Parathyroid adenoma (tissue), 2 donors: ENCODE measurements around the gene NPB.

Experiments
- H2AFZ ChIP-seq: fragments of 300-600 bp; sonication (generic); one replicate; pipeline ENCODE4 v1.7.0; 2017; ENCODE audit warnings: antibody characterized with exemption, mild to moderate bottlenecking
- H3K27ac ChIP-seq: fragments of 300-600 bp; sonication (generic); one replicate; pipeline ENCODE4 v1.7.0; 2017
- H3K27me3 ChIP-seq: fragments of 300-600 bp; sonication (generic); one replicate; pipeline ENCODE4 v1.7.0; 2017; ENCODE audit warnings: low read length; ENCODE audit not compliant: control insufficient read depth, insufficient read depth
- H3K36me3 ChIP-seq: fragments of 300-600 bp; sonication (generic); one replicate; pipeline ENCODE4 v1.7.0; 2017; ENCODE audit warnings: low read length; ENCODE audit not compliant: control insufficient read depth, insufficient read depth
- H3K4me1 ChIP-seq: fragments of 300-600 bp; sonication (generic); one replicate; pipeline ENCODE4 v1.7.0; 2017; ENCODE audit warnings: control low read depth
- H3K4me2 ChIP-seq: fragments of 300-600 bp; sonication (generic); one replicate; pipeline ENCODE4 v1.7.0; 2017; ENCODE audit warnings: low read length
- H3K4me3 ChIP-seq: fragments of 300-600 bp; sonication (generic); one replicate; pipeline ENCODE4 v1.7.0; 2017; ENCODE audit warnings: low read depth, low read length
- H3K79me2 ChIP-seq: fragments of 300-600 bp; sonication (generic); one replicate; pipeline ENCODE4 v1.7.0; 2017; ENCODE audit warnings: control low read depth
- H3K9ac ChIP-seq: fragments of 300-600 bp; sonication (generic); one replicate; pipeline ENCODE4 v1.7.0; 2017; ENCODE audit warnings: mild to moderate bottlenecking
- H3K9me3 ChIP-seq: fragments of 300-600 bp; sonication (generic); one replicate; pipeline ENCODE4 v1.7.0; 2017; ENCODE audit warnings: low read length; ENCODE audit not compliant: control insufficient read depth
- TF ChIP-seq, protein P1 (sequence below): fragments of 300-600 bp; sonication (generic); IDR thresholded peaks from one replicate; pipeline ENCODE4 v1.7.0; 2017; ENCODE audit warnings: antibody characterized with exemption, mild to moderate bottlenecking
- donor health status: primary hyperparathyroidism.

NPB gene

DNA sequence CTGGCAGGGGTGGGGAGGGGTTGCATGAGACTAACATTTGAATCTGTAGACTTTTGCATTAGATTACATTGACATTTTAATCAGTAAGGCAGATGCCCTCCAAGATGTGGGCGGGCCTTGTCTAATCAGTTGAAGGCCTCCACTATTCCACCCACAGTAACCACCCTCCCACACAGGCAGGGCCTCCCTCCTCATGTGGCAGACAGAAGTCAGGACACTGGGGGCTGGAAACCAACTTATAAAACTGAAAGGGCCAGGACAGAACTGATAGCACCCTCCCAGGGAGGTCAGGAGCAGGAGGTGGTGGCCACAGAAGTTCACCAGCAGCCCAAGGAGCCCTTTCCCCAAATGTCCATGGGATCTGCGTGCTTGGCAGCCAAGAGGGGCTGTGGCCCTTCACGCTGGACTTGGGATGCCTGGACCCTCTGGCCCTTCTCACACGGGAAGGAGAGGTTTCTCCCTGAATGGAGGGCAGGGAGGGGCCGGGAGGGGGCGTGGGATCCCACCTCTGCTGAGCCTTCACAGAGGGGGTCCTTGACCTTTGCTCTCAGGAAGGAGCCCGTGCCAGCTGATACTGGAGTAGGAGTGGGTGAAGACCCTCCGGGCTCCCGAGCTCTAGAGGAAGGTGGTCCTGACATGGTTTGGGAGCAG lies 30.4 kb downstream of the NPB start:
- Histone ChIP-seq H3K27ac (no peak overlapping the region), H3K9me3 (no peaks in the 10 kb centered on the region), H3K36me3 (no peaks in the 10 kb centered on the region), H3K4me3 (no peak overlapping the region), H3K4me2 (no peak overlapping the region), H3K9ac (no peak overlapping the region), H3K27me3 (no peaks in the 10 kb centered on the region), H3K4me1 (peaks cover 2% of the 10 kb centered on the region), H2AFZ (no peak overlapping the region), H3K79me2 (no peaks in the 10 kb centered on the region)
- TF ChIP-seq, protein P1, sequence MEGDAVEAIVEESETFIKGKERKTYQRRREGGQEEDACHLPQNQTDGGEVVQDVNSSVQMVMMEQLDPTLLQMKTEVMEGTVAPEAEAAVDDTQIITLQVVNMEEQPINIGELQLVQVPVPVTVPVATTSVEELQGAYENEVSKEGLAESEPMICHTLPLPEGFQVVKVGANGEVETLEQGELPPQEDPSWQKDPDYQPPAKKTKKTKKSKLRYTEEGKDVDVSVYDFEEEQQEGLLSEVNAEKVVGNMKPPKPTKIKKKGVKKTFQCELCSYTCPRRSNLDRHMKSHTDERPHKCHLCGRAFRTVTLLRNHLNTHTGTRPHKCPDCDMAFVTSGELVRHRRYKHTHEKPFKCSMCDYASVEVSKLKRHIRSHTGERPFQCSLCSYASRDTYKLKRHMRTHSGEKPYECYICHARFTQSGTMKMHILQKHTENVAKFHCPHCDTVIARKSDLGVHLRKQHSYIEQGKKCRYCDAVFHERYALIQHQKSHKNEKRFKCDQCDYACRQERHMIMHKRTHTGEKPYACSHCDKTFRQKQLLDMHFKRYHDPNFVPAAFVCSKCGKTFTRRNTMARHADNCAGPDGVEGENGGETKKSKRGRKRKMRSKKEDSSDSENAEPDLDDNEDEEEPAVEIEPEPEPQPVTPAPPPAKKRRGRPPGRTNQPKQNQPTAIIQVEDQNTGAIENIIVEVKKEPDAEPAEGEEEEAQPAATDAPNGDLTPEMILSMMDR = no peak

DNA sequence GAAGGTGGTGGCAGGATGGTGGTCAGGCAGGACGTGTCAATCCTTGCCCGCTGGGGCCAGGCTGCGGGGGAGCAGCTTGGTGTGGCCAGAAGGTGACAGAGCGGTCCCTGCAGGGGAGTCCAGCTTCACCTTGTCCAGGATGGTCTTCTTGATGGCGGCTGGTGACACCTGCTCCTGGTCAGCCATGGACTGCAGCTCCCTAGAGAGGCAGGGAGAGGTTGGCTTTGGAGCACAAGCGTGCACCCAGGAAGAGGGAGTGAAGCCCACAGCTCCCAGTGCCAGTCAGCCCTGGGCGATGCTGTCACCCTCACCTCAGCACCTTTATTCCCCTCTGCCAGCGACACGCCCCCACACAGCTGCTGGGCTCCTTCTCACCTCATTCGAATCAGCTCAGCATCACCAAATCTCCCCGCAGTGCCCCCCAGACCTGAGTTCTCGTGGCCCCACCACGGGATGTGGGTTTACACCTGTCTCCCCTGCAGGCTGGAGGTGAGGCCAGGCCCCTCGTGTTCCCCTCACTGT lies 31.2 kb downstream of the NPB start:
- Histone ChIP-seq H3K4me2 (no peak overlapping the region), H3K9me3 (no peaks in the 10 kb centered on the region), H3K36me3 (no peaks in the 10 kb centered on the region), H3K27ac (no peak overlapping the region), H3K4me3 (no peak overlapping the region), H3K4me1 (peaks cover 2% of the 10 kb centered on the region), H2AFZ (no peak overlapping the region), H3K79me2 (no peaks in the 10 kb centered on the region), H3K27me3 (no peaks in the 10 kb centered on the region), H3K9ac (no peak overlapping the region)
- TF ChIP-seq, protein P1 = no peak

DNA sequence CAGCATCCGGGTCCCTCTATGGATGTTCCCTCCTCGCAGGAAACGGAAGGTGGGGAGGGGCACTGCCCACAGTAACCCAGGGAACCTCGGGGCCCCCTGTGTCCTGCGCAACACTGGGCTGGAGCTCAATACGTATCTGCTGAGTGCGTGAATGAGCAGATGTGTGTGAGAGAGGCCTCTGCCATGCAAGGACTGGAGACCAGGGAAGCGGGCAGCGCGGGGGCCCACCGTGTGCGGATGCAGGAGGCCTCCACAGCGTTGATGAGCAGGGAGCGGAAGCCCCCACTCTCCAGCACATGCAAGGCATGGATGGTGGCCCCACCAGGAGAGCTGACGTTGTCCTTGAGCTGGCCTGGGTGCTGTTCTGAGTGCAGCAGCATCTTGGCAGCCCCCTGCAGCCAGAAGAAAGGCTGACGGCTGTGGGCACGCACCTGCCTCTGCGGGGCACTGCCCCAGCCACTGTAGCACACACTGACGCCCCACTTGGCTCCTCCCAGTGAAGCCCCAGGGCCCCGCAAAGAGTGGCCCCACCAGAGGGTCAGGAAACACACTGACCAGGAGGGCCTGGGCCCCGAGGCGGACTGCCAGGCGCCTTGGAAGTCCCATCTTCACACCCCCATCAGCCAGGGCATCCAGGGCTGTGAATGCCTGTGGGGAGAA lies 32.2 kb downstream of the NPB start:
- Histone ChIP-seq H3K9me3 (no peaks in the 10 kb centered on the region), H2AFZ (no peak overlapping the region)
- TF ChIP-seq, protein P1 = no peak

DNA sequence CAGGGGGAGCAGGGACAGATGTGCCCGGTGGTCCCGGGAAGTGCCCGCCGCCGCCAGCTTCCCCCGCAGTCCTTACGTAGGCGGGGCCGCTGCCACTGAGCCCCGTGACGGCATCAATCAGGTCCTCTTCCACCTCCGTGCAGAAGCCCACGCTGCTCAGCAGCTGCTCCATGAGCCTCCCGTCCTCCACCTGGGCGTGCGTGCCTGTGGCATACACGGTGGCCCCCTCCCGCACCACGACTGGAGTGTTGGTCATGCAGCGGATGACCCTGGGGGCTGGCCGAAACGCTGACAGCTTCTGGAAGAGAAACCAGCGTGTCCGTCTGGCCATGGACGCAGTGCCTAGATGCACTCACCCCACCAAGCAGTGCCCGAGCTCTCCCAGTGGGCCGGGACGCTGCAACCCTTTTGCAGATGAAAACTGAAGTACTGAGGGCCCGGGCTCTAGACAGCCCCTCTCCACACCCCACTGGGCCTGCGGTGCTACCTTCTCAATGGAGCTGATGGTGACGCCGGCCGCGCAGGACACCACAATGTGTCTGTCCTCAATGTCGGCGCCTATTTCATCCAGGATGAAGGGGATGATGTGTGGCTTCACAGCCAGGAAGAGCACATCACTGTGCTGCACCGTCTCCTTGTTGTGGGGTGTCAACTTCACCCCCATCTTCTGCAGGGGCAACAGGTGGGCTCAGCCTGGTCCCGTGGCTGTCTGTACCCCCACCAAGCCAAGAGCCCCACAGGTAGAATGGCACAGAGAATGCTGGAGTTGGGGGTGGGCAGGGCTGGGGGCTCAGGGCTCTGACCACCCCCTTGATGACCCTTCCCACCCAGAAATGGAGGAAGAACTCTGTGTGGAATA lies 33.0 kb downstream of the NPB start:
- Histone ChIP-seq H3K27me3 (no peaks in the 10 kb centered on the region), H3K4me3 (no peak overlapping the region), H3K4me1 (no peaks in the 10 kb centered on the region), H3K9ac (no peak overlapping the region), H3K4me2 (no peak overlapping the region), H2AFZ (no peak overlapping the region), H3K27ac (no peak overlapping the region), H3K9me3 (no peaks in the 10 kb centered on the region), H3K36me3 (no peaks in the 10 kb centered on the region), H3K79me2 (no peaks in the 10 kb centered on the region)
- TF ChIP-seq, protein P1 = no peak

More for the DNA sequence above, 32.2 kb downstream of the NPB start:
- H3K4me2 ChIP-seq = no peak overlapping the region
- no peak overlapping the region for H3K27ac ChIP-seq
- H3K4me3 ChIP-seq = no peak overlapping the region
- H3K79me2 ChIP-seq = no peaks in the 10 kb centered on the region
- H3K27me3 ChIP-seq = no peaks in the 10 kb centered on the region
- H3K36me3 ChIP-seq = no peaks in the 10 kb centered on the region
- H3K9ac ChIP-seq = no peak overlapping the region
- no peaks in the 10 kb centered on the region for H3K4me1 ChIP-seq
